H9 (cell line): ENCODE results near the gene ZFAND3. TPM values are rescaled to one million over a fixed set of nuclear protein-coding genes. Genes with fewer than 3 reads are reported as not detected.

ENCODE experiments used
- DNase-seq: peaks from one replicate; pipeline ENCODE4 v3.0.0-alpha.2; 2017
- H2AFZ ChIP-seq: one replicate; pipeline ENCODE4 v1.6.1; 2013; ENCODE audit warnings: mild to moderate bottlenecking, low read length, control low read depth, moderate library complexity
- H2AK5ac ChIP-seq: 2 replicates; pipeline ENCODE4 v1.6.1; 2013; ENCODE audit warnings: low read length, control low read depth, mixed read lengths; ENCODE audit not compliant: insufficient read length
- H2BK120ac ChIP-seq: one replicate; pipeline ENCODE4 v1.6.1; 2013; ENCODE audit warnings: low read depth, mild to moderate bottlenecking, low read length, control low read depth, inconsistent platforms; ENCODE audit not compliant: poor library complexity, severe bottlenecking
- H2BK12ac ChIP-seq: 2 replicates; pipeline ENCODE4 v1.6.1; 2013; ENCODE audit warnings: low read length, control low read depth, mixed read lengths, low read depth; ENCODE audit not compliant: insufficient read length
- H2BK15ac ChIP-seq: 2 replicates; pipeline ENCODE4 v1.6.1; 2013; ENCODE audit warnings: low read depth, low read length, control low read depth
- H2BK20ac ChIP-seq: one replicate; pipeline ENCODE4 v1.6.1; 2013; ENCODE audit warnings: low read depth, mild to moderate bottlenecking, low read length, control low read depth, inconsistent platforms; ENCODE audit not compliant: poor library complexity, severe bottlenecking
- H2BK5ac ChIP-seq: 2 replicates; pipeline ENCODE4 v1.6.1; 2013; ENCODE audit warnings: low read length, control low read depth, mixed read lengths; ENCODE audit not compliant: insufficient read length
- H3K14ac ChIP-seq: 2 replicates; pipeline ENCODE4 v1.6.1; 2013; ENCODE audit warnings: low read length, control low read depth; ENCODE audit not compliant: insufficient read depth
- H3K18ac ChIP-seq: 2 replicates; pipeline ENCODE4 v1.6.1; 2013; ENCODE audit warnings: low read depth, mild to moderate bottlenecking, mixed read lengths, low read length, control low read depth; ENCODE audit not compliant: insufficient read length
- H3K23ac ChIP-seq: 2 replicates; pipeline ENCODE4 v1.6.1; 2013; ENCODE audit warnings: low read length, control low read depth, mixed read lengths, low read depth; ENCODE audit not compliant: insufficient read length
- H3K23me2 ChIP-seq: 2 replicates; pipeline ENCODE4 v1.6.1; 2013; ENCODE audit warnings: low read depth, mild to moderate bottlenecking, mixed read lengths, low read length, control low read depth; ENCODE audit not compliant: insufficient read length, poor library complexity, severe bottlenecking
- H3K27ac ChIP-seq: 2 replicates; pipeline ENCODE4 v1.5.1; 2013; ENCODE audit warnings: low read length, control low read depth, mixed read lengths, low read depth; ENCODE audit not compliant: insufficient read length
- H3K27me3 ChIP-seq: 2 replicates; pipeline ENCODE4 v1.6.1; 2013; ENCODE audit warnings: low read length, control low read depth, inconsistent platforms; ENCODE audit not compliant: insufficient read depth
- H3K4ac ChIP-seq: 2 replicates; pipeline ENCODE4 v1.6.1; 2013; ENCODE audit warnings: low read depth, mild to moderate bottlenecking, control low read depth, inconsistent platforms, low read length, moderate library complexity
- H3K4me1 ChIP-seq: 2 replicates; pipeline ENCODE4 v1.6.1; 2013; ENCODE audit warnings: low read length, control low read depth, inconsistent platforms; ENCODE audit not compliant: insufficient read depth
- H3K4me2 ChIP-seq: 2 replicates; pipeline ENCODE4 v1.6.1; 2013; ENCODE audit warnings: low read length, control low read depth, mixed read lengths; ENCODE audit not compliant: insufficient read length, insufficient read depth
- H3K56ac ChIP-seq: 2 replicates; pipeline ENCODE4 v1.6.1; 2013; ENCODE audit warnings: low read depth, mild to moderate bottlenecking, mixed read lengths, low read length, control low read depth; ENCODE audit not compliant: insufficient read length
- H3K79me1 ChIP-seq: 2 replicates; pipeline ENCODE4 v1.6.1; 2013; ENCODE audit warnings: low read depth, mild to moderate bottlenecking, moderate library complexity, low read length, control low read depth, inconsistent platforms; ENCODE audit not compliant: insufficient read depth, poor library complexity, severe bottlenecking
- H3K79me2 ChIP-seq: 2 replicates; pipeline ENCODE4 v1.6.1; 2013; ENCODE audit warnings: low read length, control low read depth, inconsistent platforms; ENCODE audit not compliant: insufficient read depth
- H3K9ac ChIP-seq: 2 replicates; pipeline ENCODE4 v1.6.1; 2013; ENCODE audit warnings: low read length, control low read depth, mixed read lengths; ENCODE audit not compliant: insufficient read length; ENCODE audit errors: extremely low read depth
- H3K9me3 ChIP-seq: one replicate; pipeline ENCODE4 v1.6.1; 2013; ENCODE audit warnings: low read depth, low read length, inconsistent platforms; ENCODE audit not compliant: control insufficient read depth
- H3T11ph ChIP-seq: one replicate; pipeline ENCODE4 v1.6.1; 2013; ENCODE audit warnings: mild to moderate bottlenecking, low read length, control low read depth, inconsistent platforms
- H4K20me1 ChIP-seq: one replicate; pipeline ENCODE4 v1.6.1; 2013; ENCODE audit not compliant: control insufficient read depth, insufficient read length, insufficient read depth
- H4K5ac ChIP-seq: 2 replicates; pipeline ENCODE4 v1.6.1; 2013; ENCODE audit warnings: low read depth, mild to moderate bottlenecking, mixed read lengths, low read length, control low read depth; ENCODE audit not compliant: insufficient read length
- H4K8ac ChIP-seq: replicated peaks from 2 replicates; pipeline ENCODE4 v1.6.1; 2013; ENCODE audit warnings: low read length, control low read depth, mixed read lengths, low read depth; ENCODE audit not compliant: insufficient read length
- H4K91ac ChIP-seq: 2 replicates; pipeline ENCODE4 v1.6.1; 2013; ENCODE audit warnings: low read depth, mild to moderate bottlenecking, moderate library complexity, mixed read lengths, low read length, control low read depth; ENCODE audit not compliant: insufficient read length
- H3K27ac Mint-ChIP-seq, 3 experiments: 2 replicates in 2 of 3; 3 replicates in 1 of 3; pipeline ENCODE4 v1.8.0; 2020 to 2021; ENCODE audit warnings: mixed read lengths in 3 of 3, mild to moderate bottlenecking in 1 of 3, moderate library complexity in 1 of 3
- H3K27me3 Mint-ChIP-seq: 2 replicates; pipeline ENCODE4 v1.8.0; 2021; ENCODE audit warnings: low read depth, mild to moderate bottlenecking, moderate library complexity, mixed read lengths
- H3K36me3 Mint-ChIP-seq, 3 experiments: 2 replicates in 2 of 3; 3 replicates in 1 of 3; pipeline ENCODE4 v1.8.0; 2020 to 2021; ENCODE audit warnings: low read depth in 3 of 3, mixed read lengths in 3 of 3; ENCODE audit not compliant: insufficient read depth in 1 of 3
- H3K4me1 Mint-ChIP-seq, 2 experiments: 2 replicates each; pipeline ENCODE4 v1.8.0; 2020; ENCODE audit warnings: mixed read lengths in 2 of 2
- H3K4me3 Mint-ChIP-seq, 2 experiments: 2 replicates in 1 of 2; 3 replicates in 1 of 2; pipeline ENCODE4 v1.8.0; 2020 to 2021; ENCODE audit warnings: mild to moderate bottlenecking in 2 of 2, mixed read lengths in 2 of 2, moderate library complexity in 1 of 2
- H3K9me3 Mint-ChIP-seq, 2 experiments: 2 replicates in 1 of 2; 3 replicates in 1 of 2; pipeline ENCODE4 v1.8.0; 2020; ENCODE audit warnings: mild to moderate bottlenecking in 2 of 2, mixed read lengths in 2 of 2, moderate library complexity in 1 of 2
- CTCF ChIP-seq: fragments of 200-600 bp; sonication (generic); conservative IDR thresholded peaks from 3 replicates; pipeline ENCODE4 v1.8.0; 2021; ENCODE audit warnings: antibody characterized with exemption, mild to moderate bottlenecking
- total RNA-seq: library from RNA; stranded (reverse); gene quantifications from 2 replicates; pipeline ENCODE4 v1.2.1, GENCODE V29; 2021

ZFAND3 gene
- total RNA-seq, 1 experiment from 2014 or later: 57.7 TPM

DNA sequence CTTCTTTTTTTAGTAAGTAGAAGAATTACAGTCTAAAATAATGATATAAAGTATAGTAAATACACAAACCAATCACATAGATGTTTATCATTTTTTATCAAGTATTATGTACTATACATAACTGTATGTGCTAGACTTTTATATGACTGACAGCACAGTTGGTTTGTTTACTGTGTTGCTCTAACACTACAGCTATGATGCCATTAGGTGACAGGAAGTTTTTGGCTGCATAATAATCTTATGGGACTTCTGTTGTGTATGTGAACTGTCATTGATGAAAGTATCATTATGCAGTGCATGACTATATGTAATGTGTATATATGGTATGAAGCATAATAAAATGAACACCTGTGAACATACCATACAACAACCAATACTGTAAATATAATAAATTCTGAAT, 104.0 kb downstream of the ZFAND3 start:
- no peak overlapping the region for H4K91ac ChIP-seq
- no peak overlapping the region for H3K4ac ChIP-seq
- no peak overlapping the region for H3K4me3 Mint-ChIP-seq
- H4K20me1 ChIP-seq: no peaks in the 10 kb centered on the region
- no peak for TF ChIP-seq CTCF
- no peak overlapping the region for H2BK12ac ChIP-seq
- no peak overlapping the region for H2BK20ac ChIP-seq
- H2BK120ac ChIP-seq: no peak overlapping the region
- no peak overlapping the region for H2BK5ac ChIP-seq
- peaks cover 38 to 39% of the 10 kb centered on the region in 2 experiments for H3K4me1 Mint-ChIP-seq
- no peak overlapping the region for H2AFZ ChIP-seq
- H3K56ac ChIP-seq: no peak overlapping the region
- no peaks in the 10 kb centered on the region for H3K27me3 Mint-ChIP-seq
- H3K18ac ChIP-seq: no peak overlapping the region
- H3K27me3 ChIP-seq: no peaks in the 10 kb centered on the region
- H3K79me2 ChIP-seq: no peaks in the 10 kb centered on the region
- H3K4me2 ChIP-seq: no peak overlapping the region
- no peak overlapping the region for H3K27ac ChIP-seq
- H3K4me1 ChIP-seq: peaks cover 13% of the 10 kb centered on the region
- H3K23me2 ChIP-seq: no peaks in the 10 kb centered on the region
- no peaks in the 10 kb centered on the region for H3K9me3 ChIP-seq
- no peak overlapping the region for H3K27ac Mint-ChIP-seq
- no peak overlapping the region for H3T11ph ChIP-seq
- H2BK15ac ChIP-seq: no peak overlapping the region
- no peak overlapping the region for H3K14ac ChIP-seq
- H4K5ac ChIP-seq: no peak overlapping the region
- H2AK5ac ChIP-seq: no peak overlapping the region
- peaks cover 4% of the 10 kb centered on the region for H3K79me1 ChIP-seq
- no peak overlapping the region for H3K9ac ChIP-seq
- H3K36me3 Mint-ChIP-seq: no peaks in the 10 kb centered on the region
- DNase-seq: no peak
- no peak overlapping the region for H4K8ac ChIP-seq
- H3K23ac ChIP-seq: no peak overlapping the region
- no peaks in the 10 kb centered on the region for H3K9me3 Mint-ChIP-seq
